Activated CD4-positive, alpha-beta T cell treated with anti-CD3 and anti-CD28 coated beads, Interleukin-2, amount 50 U/mL, for 24 hours (primary cell): ENCODE data around the gene IL1RN.

Experiments
- DNase-seq, 2 donors: peaks; one replicate each; pipeline ENCODE4 v3.0.0-alpha.2; 2020; ENCODE audit warnings: low read depth in 1 of 2, low spot score in 1 of 2

IL1RN gene

DNA sequence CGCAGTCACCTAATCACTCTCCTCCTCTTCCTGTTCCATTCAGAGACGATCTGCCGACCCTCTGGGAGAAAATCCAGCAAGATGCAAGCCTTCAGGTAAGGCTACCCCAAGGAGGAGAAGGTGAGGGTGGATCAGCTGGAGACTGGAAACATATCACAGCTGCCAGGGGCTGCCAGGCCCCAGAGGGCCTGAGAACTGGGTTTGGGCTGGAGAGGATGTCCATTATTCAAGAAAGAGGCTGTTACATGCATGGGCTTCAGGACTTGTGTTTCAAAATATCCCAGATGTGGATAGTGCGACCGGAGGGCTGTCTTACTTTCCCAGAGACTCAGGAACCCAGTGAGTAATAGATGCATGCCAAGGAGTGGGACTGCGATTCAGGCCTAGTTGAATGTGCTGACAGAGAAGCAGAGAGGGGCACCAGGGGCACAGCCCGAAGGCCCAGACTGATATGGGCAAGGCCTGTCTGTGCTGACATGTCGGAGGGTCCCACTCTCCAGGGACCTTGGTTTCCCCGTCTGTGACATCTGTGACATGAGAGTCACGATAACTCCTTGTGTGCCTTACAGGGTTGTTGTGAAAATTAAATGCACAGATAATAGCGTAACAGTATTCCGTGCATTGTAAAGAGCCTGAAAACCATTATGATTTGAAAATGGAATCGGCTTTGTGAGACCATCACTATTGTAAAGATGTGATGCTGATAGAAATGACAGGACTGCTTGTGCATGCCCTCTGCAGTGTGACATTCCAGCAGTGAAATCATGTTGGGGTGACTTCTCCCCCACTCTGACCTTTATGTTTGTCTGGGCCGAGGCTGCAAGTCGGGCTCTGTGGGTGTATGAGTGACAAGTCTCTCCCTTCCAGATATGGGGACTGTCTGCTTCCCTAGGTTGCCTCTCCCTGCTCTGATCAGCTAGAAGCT is 510 bp downstream of the IL1RN start:
- no peak for DNase-seq

DNA sequence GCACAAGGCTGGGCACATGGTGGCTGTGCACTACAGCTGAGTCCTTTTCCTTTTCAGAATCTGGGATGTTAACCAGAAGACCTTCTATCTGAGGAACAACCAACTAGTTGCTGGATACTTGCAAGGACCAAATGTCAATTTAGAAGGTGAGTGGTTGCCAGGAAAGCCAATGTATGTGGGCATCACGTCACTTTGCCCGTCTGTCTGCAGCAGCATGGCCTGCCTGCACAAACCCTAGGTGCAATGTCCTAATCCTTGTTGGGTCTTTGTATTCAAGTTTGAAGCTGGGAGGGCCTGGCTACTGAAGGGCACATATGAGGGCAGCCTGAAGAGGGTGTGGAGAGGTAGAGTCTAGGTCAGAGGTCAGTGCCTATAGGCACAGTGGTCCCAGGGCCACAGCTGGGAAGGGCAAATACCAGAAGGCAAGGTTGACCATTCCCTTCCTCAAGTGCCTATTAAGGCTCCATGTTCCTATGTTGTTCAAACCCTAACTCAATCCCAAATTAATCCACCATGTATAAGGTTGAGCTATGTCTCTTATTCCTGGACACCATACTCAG is 2.2 kb downstream of the IL1RN start:
- DNase-seq = no peak

DNA sequence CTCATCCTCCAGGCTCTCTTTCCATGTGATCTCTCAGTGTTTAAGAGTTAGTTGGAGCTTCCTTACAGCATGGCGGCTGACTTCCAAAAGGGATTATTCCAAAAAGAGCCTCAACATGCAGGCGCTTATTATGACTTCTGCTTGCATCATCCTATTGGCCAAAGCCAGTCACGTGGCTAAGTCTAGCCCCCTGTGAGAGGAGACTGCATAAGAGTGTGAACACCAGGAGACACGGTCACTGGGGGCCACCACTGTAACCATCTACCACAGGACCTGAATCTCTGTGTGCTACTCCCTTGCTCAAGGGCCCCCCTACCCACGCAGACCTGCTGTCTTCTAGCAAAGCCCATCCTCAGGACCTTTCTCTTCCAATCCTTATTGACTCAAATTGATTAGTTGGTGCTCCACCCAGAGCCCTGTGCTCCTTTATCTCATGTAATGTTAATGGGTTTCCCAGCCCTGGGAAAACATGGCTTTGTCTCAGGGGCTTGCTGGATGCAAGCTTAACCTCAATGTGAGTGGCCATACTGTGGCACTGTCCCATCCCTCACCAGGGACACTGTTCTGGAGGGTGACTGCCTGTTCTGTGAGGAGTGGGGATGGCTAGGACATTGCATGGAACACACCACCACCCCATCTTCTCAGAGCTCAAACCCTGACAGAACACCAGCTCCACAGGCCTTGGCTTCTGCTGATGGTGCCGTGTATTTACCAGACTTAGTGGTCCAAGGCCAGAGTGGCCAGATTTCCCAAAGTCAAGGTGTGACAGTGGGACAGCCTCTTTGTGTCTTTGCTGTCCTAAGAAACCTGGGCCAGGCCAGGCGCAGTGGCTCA is 4.2 kb downstream of the IL1RN start:
- DNase-seq = no peak

DNA sequence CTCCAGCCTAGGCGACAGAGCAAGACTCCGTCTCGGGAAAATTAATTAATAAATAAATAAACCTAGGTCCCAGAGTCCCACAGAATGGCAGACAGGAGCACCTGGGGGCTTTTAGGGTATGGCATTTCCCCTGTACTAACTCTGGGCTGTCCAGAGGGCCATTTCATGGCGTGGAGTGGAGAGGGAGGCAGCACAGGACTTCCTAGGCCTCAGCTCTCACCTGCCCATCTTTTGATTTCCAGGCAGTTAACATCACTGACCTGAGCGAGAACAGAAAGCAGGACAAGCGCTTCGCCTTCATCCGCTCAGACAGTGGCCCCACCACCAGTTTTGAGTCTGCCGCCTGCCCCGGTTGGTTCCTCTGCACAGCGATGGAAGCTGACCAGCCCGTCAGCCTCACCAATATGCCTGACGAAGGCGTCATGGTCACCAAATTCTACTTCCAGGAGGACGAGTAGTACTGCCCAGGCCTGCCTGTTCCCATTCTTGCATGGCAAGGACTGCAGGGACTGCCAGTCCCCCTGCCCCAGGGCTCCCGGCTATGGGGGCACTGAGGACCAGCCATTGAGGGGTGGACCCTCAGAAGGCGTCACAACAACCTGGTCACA is 5.1 kb downstream of the IL1RN start:
- DNase-seq = no peak

DNA sequence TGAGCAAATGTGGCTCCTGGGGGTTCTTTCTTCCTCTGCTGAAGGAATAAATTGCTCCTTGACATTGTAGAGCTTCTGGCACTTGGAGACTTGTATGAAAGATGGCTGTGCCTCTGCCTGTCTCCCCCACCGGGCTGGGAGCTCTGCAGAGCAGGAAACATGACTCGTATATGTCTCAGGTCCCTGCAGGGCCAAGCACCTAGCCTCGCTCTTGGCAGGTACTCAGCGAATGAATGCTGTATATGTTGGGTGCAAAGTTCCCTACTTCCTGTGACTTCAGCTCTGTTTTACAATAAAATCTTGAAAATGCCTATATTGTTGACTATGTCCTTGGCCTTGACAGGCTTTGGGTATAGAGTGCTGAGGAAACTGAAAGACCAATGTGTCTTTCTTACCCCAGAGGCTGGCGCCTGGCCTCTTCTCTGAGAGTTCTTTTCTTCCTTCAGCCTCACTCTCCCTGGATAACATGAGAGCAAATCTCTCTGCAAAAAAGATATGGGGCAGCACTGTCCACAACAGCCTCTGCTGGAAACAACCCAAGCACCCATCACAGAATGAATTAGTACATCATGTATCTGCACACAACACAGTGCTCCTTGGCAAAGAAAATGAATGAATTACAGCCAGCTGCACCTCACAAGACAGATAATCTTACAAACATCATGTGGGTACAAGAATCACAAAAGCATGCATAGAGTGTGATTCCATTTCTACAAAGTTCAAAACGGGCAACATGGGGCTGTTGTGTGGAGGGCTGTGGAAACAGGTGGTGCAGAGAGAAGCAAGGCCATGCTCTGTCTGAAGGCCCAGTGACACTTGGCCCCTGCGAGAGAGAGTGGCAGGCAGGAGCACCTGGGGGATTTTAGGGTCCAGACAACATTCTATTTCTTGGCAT is 6.6 kb downstream of the IL1RN start:
- no peak for DNase-seq

DNA sequence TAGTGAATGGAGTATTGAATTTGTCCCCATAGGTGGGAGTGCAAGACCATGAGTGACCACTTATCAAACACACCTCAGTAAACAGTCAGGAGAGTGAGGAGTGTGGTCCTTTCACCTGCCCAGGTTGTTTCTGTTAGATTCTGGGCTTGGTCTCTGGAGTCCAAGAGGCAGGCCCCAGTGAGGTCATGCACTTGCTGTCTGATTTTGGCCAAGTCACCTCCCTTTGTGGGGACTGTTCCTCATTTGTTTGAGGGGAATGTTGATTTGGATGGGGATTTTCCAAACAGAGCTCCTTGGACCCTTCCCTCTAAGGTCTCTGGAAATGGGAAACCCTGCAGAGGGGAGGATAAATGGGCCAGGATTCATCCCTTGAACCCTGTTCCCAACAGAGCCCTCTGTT is 7.3 kb downstream of the IL1RN start:
- DNase-seq = no peak

DNA sequence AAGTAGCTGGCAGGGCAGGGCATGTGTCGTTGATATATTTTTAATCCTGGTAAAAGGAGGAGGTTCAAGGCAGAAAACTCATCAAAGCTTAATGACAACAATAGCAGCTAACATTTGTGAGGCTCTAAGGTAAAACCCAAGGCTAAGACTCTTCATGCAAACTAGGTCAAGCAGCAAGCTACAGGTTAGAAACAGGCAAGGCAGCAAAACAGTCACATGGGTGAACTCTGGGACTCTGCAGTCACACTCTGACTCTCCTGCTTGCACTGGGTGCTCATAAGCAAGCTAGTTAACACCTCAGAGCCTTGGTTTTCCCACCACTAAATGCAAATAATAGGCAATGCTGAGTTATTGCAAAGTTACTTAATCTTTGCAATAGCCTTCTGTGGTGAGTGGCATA is 7.9 kb downstream of the IL1RN start:
- no peak for DNase-seq

DNA sequence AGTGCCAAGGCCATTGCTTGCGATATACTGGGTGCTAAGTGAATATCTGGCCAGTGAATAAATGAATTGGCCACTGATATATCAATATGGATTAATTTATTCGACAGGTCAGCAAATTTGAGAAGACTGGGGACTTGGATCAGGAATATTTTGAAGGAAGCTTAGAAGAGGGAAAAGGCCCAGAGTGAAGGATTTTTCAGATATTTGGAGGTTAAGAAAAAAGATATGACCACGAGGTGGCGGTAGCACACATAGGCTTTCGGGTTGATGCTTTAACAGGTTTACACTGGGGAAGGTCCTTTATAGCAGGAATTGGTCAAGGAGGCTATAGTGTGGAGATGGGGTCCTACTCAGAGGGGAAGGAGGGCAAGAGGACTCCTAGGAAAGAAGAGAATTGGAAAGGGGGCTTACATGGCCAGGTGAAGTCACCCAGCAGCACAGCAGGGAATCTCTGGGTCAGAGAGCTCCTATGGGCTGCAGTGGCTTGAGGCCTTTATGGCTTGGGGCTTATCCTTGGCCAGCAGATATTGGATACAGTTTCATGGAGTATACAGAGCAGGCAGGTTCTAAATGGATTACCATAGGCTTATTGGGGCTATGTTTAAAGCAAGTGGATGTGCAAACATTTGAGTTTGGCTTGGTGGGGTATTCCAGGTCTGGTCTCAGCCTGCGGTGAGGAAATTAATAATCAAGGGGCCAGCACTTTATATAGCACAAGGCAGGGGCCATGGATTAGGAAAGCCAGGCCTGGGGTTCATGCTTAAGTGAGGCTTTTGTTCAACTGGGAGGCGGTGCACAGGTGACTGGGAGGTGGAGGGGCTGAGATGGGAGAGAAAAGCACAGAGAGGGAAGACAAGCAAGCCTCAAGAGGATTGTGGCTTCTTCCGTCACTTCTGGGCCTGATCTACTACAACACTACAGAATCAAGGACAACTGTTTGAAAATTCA is 9.7 kb downstream of the IL1RN start:
- DNase-seq = peak in 1 of 2 donors; percentile 51

DNA sequence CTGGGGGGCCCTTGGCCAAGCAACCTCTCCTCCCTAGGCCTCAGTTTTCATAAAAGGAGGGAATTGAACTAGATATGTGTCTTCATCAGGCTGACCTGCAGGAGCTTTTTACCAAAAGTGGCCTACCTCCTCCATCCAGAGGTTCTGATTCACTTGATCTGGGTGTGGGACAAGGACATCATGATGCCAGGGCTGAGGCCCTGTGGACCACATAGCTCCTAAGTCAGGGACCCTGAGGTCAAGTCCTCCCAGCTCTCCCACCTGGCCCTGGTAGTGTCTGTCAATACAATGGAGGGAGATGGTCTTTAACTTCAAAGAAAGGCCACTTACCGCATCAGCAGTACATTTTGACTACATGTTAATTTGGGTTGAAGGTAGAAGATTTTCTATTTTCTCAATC is 10.4 kb downstream of the IL1RN start:
- DNase-seq = no peak

DNA sequence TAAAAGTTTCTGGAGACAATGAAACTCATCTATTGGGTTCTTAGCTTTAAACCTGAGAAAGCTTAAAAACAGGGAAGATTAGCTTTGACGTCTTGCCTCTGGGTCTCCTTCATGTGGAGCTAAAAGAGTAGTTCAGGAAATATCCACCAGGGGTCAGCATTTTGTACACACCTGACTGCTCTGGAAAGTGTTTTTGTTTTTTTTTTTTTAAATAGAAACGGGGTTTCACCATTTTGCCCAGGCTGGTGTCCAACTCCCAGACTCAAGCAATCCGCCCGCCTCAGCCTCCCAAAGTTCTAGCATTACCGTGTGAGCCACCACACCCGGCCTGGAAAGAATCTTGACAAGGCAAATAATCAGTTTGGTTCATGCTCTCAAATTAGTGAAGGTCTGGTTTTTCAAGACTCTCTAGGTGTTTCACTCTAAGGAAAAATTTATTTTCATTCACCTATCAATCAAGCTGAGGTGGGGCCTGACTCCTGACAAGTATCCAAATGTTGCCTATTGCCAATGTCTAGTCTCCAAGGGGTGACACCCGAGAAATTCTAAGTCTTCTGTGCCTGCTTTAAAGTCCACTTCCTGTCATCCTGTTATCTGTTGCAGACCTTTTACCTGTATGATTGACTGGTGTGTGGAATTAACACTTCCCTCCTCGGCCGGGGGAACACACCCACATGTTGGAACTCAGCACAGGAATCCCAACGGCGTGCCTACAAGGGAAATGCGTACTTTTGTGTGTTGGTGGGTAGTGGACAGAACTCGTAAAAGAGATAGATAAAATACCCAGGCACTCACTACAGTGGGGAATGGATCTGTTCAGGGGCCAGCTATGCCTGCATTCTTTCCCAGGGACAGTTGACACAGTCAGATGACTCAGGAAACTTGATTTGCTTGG is 11.3 kb downstream of the IL1RN start:
- DNase-seq = peak in 1 of 2 donors; percentile 67

DNA sequence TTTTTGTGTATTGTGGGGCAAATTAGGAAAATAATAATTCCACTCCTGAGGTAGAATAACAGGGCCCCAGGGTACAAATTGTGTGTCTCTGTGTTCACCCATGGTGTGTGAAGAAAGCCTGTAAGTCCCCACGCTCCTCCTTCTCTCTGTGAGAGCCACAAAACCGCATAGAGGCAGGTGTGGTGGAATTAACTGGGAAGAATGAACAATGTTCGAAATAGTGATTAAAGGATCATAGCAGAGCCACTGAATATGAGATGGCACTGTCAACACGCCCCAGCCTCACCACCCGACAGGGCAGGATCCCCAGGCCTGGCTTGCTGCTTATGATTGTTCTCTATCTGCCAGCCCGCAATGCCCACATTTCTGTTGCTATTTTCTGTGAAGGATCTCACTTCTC is 14.1 kb downstream of the IL1RN start:
- no peak for DNase-seq

DNA sequence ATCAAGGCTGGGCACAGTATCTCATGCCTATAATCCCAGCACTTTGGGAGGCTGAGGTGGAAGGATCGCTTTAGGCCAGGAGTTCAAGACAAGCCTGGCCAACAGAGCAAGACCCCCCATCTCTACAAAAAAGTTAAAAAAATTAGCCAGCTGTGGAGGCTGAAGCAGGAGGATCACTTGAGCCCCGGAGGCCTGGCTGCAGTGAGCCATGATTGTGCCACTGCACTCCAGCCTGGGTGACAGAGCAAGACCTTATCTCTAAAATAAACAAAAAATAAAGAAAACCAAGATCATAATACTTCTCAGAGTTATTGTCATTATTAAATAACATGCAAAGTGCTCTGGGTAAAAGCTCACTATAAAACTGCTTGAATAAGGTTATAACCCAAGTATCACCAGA is 14.9 kb downstream of the IL1RN start:
- DNase-seq = no peak

DNA sequence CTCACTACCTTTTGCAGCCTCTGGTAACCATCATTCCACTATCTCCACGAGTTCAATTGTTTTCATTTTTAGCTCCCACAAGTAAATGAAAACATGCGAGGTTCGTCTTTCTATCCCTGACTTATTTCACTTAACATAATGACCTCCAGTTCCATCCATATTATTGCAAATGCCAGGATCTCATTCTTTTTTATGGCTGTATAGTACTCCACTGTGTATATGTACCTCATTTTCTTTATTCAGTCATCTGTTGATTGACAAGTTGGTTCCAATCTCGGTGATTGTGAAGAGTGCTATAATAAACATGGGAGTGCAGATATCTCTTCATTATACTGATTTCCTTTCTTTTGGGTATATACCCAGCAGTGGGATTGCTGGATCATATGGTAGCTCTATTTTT is 16.9 kb downstream of the IL1RN start:
- DNase-seq = no peak

DNA sequence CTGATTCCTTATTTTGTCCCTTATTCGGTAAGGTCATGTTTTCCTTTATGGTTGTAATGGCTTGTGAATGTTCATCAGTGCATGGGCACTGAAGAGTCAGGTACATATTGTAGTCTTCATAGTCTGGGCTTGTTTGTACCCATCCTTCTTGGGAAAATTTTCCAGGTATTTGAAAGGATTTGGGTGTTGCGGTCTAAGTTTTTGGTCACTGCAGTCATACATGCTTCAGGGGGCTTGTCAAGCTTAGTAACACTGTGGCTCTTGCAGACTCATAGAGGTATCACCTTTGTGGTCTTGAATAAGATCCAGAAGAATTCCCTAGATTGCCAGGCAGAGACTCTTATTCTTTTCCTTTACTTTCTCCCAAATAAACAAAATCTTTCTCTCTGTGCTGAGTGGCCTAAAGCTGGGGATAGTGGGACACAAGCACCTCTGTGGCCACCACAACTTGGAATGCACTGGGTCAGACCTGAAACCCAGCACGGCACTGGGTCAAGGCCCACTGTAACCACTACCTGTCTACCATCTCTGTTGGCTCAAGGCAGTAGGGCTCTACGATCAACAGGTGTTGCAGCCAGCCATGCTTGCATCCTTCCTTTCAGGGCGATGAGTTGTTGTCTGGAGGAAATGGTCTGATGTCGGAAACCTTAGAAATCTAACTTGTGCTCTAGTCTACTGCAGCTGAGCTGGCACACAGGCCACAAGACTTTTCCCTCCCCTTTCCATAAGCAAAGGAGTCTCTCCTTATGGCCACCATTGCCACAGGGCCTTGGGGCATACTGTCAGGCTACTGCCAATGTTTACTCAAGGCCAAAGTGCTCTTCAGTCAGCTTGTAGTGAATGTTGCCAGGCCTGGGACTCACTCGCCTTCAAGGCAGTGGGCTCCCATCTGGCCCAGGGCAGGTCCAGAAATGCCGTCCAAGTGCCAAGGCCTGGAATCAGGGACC is 21.5 kb downstream of the IL1RN start:
- no peak for DNase-seq

DNA sequence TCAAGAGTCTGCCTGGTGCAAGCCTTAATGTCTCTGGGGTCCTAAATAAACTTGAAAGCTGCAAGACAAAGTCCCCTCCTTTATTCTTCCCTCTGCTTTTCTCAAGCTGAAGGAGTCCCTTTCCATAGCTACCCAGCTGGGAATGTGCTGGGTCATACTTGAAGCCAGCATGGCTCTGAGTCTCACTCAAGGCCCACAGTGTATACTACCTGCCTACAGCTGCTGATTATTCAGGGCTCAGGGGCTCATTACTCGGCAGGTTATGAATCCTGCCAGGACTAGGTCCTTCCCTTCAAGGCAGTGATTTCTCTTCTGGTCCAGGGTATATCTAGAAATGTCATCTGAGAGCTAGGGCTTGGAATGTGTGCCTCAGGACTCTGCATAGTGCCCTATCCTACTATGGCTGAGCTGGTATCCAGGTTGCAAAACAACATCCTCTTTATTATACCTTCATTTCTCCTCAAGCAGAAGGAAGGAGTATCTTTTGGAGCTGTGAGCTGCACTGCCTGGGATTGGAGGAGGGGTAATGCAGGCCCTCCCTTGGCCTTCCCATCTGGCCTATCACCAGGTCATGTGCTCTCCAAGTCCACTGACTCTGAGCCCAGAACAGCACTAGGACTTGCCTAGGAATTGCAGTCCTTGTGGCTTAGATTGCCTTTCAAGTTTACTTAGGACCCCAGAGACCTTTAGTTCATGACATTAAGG is 22.3 kb downstream of the IL1RN start:
- DNase-seq = no peak

DNA sequence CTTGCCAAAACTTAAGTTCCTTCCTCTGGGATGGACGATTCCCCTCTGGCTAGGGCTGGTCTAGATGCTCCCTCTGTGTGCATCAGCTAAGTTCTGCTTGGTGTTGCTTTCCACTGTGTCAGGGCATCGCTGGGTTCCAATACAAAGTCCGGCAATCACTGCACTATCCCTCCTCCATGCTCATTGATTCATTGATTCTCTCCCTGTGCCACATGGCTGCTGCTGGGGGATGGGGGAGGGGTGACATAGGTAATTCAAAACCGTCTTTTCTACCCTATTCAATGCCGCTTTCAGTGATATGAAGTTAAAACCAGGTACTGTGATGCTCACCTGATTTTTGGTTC is 22.8 kb downstream of the IL1RN start:
- no peak for DNase-seq

DNA sequence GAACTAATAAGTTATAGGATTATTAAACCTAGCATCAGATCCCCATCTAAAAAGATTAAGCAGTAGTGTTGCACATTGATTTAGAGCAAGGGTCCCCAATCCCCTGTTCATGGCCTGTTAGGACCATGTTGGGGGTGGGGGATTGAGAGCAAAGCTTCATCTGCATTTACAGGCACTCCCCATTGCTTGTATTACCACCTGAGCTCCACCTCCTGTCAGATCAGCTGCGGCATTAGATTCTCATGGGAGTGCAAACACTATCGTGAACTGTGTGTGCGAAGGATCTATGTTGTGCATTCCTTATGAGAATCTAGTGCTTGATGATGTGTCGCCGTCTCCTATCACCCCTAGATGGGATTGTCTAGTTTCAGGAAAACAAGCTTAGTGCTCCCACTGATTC is 27.9 kb downstream of the IL1RN start:
- no peak for DNase-seq
